NT2/D1 (cell line): ENCODE results near the gene SH3BP4.

Experiments used
- DNase-seq: peaks from one replicate; pipeline ENCODE4 v3.0.0-alpha.2; 2011; ENCODE audit warnings: low read depth, low spot score
- H3K27me3 ChIP-seq: 2 replicates; pipeline ENCODE4 v1.6.0; 2011; ENCODE audit warnings: mild to moderate bottlenecking; ENCODE audit not compliant: insufficient read length, insufficient read depth
- H3K36me3 ChIP-seq: 2 replicates; pipeline ENCODE4 v1.6.1; 2011; ENCODE audit warnings: mild to moderate bottlenecking, low read length, mixed read lengths; ENCODE audit not compliant: insufficient read depth, insufficient read length
- H3K4me1 ChIP-seq: 2 replicates; pipeline ENCODE4 v1.5.1; 2011; ENCODE audit not compliant: insufficient read depth, insufficient read length
- H3K4me3 ChIP-seq: 2 replicates; pipeline ENCODE4 v1.5.1; 2011; ENCODE audit warnings: low read depth; ENCODE audit not compliant: insufficient read length
- H3K9ac ChIP-seq: 2 replicates; pipeline ENCODE4 v1.6.0; 2011; ENCODE audit warnings: low read depth; ENCODE audit not compliant: insufficient read length
- H3K9me3 ChIP-seq: 2 replicates; pipeline ENCODE4 v1.5.1; 2011; ENCODE audit warnings: mild to moderate bottlenecking, low read length; ENCODE audit not compliant: insufficient read depth
- SUZ12 ChIP-seq: IDR thresholded peaks from 2 replicates; pipeline ENCODE4 v1.6.1; 2011; ENCODE audit not compliant: insufficient read length, insufficient read depth; ENCODE audit errors: extremely low read depth
- YY1 ChIP-seq: IDR thresholded peaks from 2 replicates; pipeline ENCODE4 v1.6.1; 2011; ENCODE audit not compliant: insufficient read length, insufficient read depth
- ZNF274 ChIP-seq: IDR thresholded peaks from 2 replicates; pipeline ENCODE4 v1.6.1; 2011; ENCODE audit warnings: mild to moderate bottlenecking, low read depth, low read length

The SH3BP4 gene

DNA sequence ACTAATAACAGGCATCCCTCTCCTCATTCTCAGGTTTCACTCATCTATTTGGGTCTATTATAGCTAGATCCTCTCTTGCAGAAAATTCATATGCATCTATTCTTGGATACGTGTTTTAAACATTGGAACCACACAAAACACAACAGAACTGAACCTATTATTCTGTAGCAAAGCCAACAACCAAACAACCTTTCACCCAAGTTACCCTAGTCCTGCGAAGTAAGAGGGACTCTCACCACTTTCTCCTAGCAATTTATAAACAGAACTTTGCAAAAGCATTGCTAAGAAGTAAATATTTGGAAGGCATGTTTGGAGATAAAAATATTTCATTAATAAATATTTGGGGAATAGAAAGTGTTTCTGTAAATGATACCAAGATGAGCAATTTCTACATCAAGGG lies 20.4 kb upstream of the SH3BP4 start:
- TF ChIP-seq SUZ12 (no peak), ZNF274 (no peak)
- Histone ChIP-seq H3K4me1 (peaks cover 3% of the 10 kb centered on the region), H3K36me3 (no peaks in the 10 kb centered on the region), H3K9me3 (no peaks in the 10 kb centered on the region; the same call in 1 of the 2 replicates), H3K27me3 (peaks cover 12% of the 10 kb centered on the region), H3K4me3 (no peak overlapping the region), H3K9ac (no peak overlapping the region)
- DNase-seq: no peak

DNA sequence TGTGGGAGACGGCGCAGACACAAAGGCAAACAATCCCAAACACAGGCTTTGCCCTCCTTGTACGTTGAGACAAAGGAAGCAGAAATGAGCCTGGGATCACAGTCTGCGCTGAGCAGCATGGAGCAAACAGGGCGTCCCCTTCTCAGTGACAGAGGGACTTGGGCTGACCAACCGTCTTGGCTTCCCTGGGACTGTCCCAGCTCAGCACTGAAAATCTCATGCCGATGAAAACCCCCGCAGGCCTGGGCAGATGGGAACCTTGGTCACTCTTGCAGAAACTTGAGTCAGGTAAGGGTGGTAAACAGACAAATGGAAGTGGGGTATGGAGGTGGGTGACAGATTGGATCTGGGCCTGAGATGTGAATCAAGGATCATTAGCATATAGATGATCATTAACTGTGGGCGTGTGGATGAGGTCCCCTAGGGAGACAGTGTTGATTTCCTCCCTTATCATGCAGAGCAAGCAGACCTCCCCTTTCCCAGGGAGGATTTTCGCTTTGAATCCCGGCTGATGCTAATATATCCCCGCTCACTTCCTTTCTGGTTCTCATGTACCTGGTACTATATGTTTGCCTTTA lies 19.1 kb upstream of the SH3BP4 start:
- DNase-seq: peak; percentile 85
- H3K4me3 ChIP-seq: no peak overlapping the region
- H3K9ac ChIP-seq: no peak overlapping the region
- H3K4me1 ChIP-seq: peaks cover 3% of the 10 kb centered on the region
- no peaks in the 10 kb centered on the region for H3K36me3 ChIP-seq
- TF ChIP-seq YY1 (no peak), ZNF274 (no peak), SUZ12 (no peak)
- H3K27me3 ChIP-seq: peaks cover 22% of the 10 kb centered on the region
- no peaks in the 10 kb centered on the region; the same call in 1 of the 2 replicates for H3K9me3 ChIP-seq

DNA sequence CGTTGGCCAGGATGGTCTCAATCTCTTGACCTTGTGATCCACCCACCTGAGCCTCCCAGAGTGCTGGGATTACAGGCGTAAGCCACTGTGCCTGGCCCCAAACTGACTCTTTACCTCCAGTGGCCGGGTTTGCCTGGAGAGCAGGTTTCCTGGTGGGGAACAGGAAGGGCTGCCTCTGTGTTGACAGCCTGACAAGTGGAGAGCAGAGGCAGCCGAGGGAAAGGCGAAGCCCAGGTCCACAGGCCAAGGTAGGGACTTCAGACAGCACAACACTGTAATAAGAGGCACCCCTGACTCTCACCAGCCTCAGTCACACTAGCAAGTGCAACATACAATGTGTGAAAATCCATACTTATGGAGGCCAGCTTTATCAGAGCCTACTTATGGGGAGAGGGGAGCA lies 16.5 kb upstream of the SH3BP4 start:
- TF ChIP-seq ZNF274 (no peak), YY1 (no peak), SUZ12 (no peak)
- H3K4me3 ChIP-seq: no peak overlapping the region
- DNase-seq: no peak
- H3K9ac ChIP-seq: no peak overlapping the region
- no peaks in the 10 kb centered on the region for H3K36me3 ChIP-seq
- H3K9me3 ChIP-seq: no peaks in the 10 kb centered on the region
- H3K27me3 ChIP-seq: peaks cover 23% of the 10 kb centered on the region
- peaks cover 3% of the 10 kb centered on the region for H3K4me1 ChIP-seq

DNA sequence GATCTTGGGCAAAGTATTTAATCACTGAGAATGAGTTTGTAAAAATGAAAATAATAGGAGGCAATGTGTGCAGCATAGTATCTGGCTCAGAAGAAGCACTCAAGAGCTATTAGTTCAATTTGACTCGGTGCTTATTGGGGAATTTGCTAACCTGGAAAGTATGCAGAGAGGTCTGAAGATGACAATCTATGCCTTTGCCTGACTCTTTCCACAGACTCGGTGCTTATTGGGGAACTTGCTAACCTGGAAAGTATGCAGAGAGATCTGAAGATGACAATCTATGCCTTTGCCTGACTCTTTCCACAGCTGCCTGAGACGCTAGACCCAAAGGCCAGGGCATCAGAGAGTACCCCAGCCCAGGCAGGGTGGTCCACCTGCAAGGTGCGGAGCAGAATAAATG lies 12.2 kb upstream of the SH3BP4 start:
- no peak for DNase-seq
- H3K4me1 ChIP-seq: no peaks in the 10 kb centered on the region
- peaks cover 23% of the 10 kb centered on the region for H3K27me3 ChIP-seq
- TF ChIP-seq YY1 (no peak), SUZ12 (no peak), ZNF274 (no peak)
- no peak overlapping the region for H3K4me3 ChIP-seq
- H3K36me3 ChIP-seq: no peaks in the 10 kb centered on the region
- H3K9me3 ChIP-seq: peaks cover 4% of the 10 kb centered on the region; the same call in 1 of the 2 replicates
- no peak overlapping the region for H3K9ac ChIP-seq

DNA sequence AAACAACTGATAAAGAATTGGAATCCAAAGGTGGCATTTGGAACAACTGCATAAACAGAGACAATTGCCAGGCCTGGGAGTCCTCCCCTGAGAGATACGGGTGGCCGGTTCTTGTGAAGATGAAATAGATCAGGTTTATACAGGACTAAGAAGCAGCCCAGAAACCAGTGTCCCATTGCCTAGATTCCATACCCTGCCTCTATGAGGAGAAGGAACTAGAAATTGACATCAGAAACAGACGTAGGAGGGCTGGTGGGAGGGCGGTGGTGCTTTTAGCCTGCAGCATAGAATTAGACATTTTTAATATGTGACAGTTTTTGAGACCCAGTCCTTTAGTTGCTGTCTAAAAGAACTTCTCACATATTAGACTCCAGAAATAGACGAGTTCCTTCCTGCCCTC lies 11.8 kb upstream of the SH3BP4 start:
- Histone ChIP-seq H3K4me1 (no peaks in the 10 kb centered on the region), H3K9ac (no peak overlapping the region), H3K27me3 (peaks cover 23% of the 10 kb centered on the region), H3K4me3 (no peak overlapping the region), H3K36me3 (no peaks in the 10 kb centered on the region), H3K9me3 (peaks cover 4% of the 10 kb centered on the region; the same call in 1 of the 2 replicates)
- no peak for TF ChIP-seq SUZ12
- no peak for TF ChIP-seq ZNF274
- no peak for TF ChIP-seq YY1
- DNase-seq: no peak

DNA sequence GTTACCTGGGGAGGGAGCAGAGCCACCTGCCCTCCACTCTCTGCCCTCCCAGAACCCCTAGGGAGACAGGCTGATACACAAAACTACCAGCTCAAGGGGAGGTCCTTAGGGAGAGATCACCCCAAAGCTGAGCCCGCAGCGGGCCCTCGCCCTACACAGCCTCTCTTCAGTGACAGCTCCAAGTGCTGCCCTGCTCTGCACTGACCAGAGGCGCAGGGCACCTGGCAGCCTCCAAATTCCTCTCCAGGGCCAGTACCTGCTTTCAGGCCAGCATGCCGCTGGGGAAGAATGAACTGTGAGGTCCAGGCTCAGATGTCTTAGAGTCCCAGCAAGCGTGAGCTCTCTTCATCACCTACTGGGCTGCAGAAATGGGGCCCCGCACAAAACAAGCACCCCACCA lies 11.3 kb upstream of the SH3BP4 start:
- peaks cover 4% of the 10 kb centered on the region; the same call in 1 of the 2 replicates for H3K9me3 ChIP-seq
- no peak overlapping the region for H3K4me3 ChIP-seq
- H3K4me1 ChIP-seq: no peaks in the 10 kb centered on the region
- no peak for DNase-seq
- no peaks in the 10 kb centered on the region for H3K36me3 ChIP-seq
- TF ChIP-seq YY1: no peak
- TF ChIP-seq ZNF274: no peak
- TF ChIP-seq SUZ12: no peak
- peak overlapping the region; percentile 2 for H3K9ac ChIP-seq
- peaks cover 20% of the 10 kb centered on the region for H3K27me3 ChIP-seq

DNA sequence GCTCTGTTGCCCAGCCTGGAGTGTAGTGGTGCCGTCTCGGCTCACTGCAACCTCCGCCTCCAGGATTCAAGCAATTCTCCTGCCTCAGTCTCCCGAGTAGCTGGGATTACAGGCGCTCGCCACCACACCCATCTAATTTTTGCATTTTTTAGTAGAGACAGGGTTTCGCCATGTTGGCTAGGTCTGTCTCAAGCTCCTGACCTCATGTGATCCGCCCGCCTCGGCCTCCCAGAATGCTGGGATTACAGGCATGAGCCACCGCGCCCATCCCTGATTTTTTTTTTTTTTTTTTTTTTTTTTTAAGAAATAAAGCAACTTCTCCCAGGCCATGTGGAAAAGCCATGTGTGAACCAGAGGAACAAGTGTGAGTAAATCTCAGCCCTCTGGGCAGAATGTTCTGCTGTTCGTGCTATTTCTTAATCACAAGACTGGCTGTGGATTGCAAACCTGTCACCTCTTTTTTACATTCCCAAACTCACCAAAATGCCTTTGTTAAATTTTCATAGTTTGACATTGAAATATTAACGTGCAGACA lies 6.4 kb upstream of the SH3BP4 start:
- no peaks in the 10 kb centered on the region for H3K36me3 ChIP-seq
- no peaks in the 10 kb centered on the region for H3K4me1 ChIP-seq
- no peak overlapping the region for H3K4me3 ChIP-seq
- H3K9ac ChIP-seq: no peak overlapping the region
- no peak for TF ChIP-seq ZNF274
- TF ChIP-seq SUZ12: no peak
- TF ChIP-seq YY1: no peak
- DNase-seq: no peak
- peaks cover 5% of the 10 kb centered on the region for H3K27me3 ChIP-seq
- H3K9me3 ChIP-seq: peaks cover 4% of the 10 kb centered on the region; the same call in 1 of the 2 replicates
